WI38 (cell line): ENCODE data around the gene KLHL1.

Experiments
- H3K4me3 ChIP-seq: 2 replicates; pipeline ENCODE4 v1.5.1; 2011; ENCODE audit warnings: low read depth, mild to moderate bottlenecking, control low read depth, low read length
- TF ChIP-seq, protein P1 (sequence below): IDR thresholded peaks from 2 replicates; pipeline ENCODE4 v1.5.1; 2012; ENCODE audit warnings: low read depth, mild to moderate bottlenecking, control low read depth, low read length

Gene KLHL1

DNA sequence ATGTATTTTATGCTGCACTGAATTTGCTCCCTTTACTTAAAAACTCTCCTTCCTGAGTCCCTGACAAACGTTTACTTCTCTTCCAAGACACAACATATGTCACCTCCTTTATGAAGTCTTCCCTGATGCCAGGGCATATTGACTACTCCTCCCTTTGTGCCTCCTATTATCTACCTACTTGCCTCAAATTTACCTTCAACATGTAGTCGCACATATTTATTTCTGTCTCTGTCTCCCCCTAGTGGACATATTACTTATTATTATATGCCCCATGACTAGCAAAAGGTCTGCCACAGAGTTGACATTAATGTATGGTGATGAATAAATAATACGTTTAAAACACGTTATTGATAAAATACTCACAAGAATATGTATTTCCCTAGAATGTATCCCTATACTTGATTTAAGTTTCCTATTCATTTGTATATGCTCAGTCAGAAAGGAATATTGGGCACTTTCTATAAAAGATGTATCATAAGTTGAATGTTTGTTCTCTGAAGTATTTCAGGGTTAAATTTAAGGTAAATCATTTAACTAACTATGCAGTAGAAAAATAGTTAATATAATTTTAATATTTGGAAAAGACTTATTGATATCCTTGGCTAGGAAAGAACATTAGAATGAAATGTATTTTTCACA, 250.9 kb downstream of the KLHL1 start:
- TF ChIP-seq, protein P1, sequence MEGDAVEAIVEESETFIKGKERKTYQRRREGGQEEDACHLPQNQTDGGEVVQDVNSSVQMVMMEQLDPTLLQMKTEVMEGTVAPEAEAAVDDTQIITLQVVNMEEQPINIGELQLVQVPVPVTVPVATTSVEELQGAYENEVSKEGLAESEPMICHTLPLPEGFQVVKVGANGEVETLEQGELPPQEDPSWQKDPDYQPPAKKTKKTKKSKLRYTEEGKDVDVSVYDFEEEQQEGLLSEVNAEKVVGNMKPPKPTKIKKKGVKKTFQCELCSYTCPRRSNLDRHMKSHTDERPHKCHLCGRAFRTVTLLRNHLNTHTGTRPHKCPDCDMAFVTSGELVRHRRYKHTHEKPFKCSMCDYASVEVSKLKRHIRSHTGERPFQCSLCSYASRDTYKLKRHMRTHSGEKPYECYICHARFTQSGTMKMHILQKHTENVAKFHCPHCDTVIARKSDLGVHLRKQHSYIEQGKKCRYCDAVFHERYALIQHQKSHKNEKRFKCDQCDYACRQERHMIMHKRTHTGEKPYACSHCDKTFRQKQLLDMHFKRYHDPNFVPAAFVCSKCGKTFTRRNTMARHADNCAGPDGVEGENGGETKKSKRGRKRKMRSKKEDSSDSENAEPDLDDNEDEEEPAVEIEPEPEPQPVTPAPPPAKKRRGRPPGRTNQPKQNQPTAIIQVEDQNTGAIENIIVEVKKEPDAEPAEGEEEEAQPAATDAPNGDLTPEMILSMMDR = no peak
- no peak overlapping the region for H3K4me3 ChIP-seq

DNA sequence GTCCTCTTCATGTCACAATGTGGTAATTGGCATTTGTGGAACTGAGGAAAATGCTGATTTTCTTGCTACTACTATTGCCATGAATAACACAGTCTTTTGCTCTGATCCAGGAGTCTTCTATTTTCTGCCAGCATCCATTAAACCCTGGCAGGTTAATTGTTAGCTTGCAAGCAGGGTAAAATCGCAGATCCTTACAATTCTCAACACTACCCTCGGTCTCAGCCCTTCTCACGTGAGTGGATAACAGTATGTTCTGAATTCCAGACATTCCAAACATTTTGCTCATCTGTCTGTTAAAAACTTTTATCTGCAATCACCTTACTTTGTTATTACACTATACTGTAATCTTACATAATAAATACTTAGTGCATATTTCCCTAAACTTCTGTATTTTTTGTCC, 251.9 kb downstream of the KLHL1 start:
- TF ChIP-seq, protein P1 = no peak
- no peak overlapping the region for H3K4me3 ChIP-seq

DNA sequence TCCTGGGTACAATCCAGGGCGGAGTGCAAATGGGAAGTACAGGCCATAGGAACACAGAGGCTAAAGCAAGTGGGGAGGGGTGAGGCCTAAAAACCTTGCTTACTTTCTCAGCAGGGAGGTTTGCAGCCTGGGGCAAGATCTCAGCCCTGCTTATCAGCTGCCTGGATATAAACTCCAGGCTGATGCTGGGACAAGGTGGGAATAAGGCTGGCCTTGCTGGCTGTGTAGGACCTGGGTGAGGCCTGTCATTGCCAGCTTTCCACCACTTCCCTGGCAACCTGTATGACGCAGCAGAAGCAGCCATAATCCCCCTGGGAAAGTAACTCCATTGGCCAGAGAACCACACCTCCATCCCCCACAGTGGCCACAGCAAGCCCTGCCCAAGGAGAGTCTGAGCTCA, 279.7 kb downstream of the KLHL1 start:
- H3K4me3 ChIP-seq = no peak overlapping the region
- TF ChIP-seq, protein P1 = no peak

DNA sequence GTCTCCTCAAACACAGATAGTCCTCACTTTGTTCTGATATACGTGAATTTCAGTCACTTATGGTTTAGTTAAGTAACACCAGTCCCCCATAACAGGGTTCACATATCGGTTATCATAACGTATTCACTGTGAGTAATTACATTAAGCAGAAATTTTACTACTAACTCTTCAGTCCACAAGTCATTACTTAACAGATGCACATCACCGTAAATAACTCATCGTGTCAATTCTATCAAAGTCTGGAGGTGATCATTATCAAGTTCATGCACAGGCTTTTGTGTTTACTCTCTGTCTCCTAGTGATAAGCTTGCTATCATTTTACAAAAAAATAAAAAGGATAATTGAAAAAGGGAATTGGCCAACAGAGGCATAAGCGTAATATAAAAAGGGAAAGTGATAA, 288.1 kb downstream of the KLHL1 start:
- no peak overlapping the region for H3K4me3 ChIP-seq

DNA sequence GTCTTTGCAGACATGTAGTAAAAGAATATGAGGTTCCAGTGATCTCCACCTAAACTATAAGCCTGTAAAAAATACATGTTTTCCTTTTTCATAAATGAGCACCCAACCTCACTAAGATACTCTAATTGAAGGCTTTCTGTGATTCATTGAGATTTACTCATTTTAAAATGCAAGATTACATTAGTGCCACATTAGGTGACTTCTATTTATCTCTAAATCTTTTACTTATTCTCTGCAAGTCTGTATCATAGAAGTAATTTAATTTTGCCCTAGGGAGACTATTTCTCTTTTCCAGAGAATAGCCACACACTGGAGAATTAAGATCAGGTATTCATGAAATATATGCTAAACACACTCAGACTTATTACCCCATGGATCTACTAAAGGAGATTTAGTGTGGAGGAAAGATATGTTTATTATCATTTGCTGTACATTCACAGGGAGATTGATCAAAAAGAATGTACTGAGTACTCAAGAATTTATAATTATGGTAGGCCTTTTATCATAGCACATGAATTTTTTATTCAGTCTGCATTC, 290.9 kb downstream of the KLHL1 start:
- H3K4me3 ChIP-seq = no peak overlapping the region
- TF ChIP-seq, protein P1 = no peak

More for the DNA sequence above, 288.1 kb downstream of the KLHL1 start:
- TF ChIP-seq, protein P1 = no peak

DNA sequence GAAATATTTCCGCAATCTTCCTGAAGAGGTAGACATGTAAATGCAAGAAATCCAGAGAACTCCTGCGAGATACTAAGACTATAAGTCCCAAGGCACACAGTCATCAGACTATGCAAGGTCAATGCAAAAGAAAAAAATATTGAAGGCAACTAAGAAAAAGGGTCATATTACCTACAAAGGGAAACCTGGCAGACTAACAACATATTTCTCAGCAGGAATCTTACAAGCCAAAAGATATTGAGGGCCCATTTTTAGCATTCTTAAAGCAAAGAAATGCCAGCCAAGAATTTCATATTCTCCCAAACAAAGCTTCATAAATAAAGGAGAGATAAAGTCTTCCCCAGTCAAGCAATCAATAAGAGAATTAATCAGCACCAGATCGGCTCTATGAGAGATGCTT, 299.1 kb downstream of the KLHL1 start:
- no peak overlapping the region for H3K4me3 ChIP-seq
- TF ChIP-seq, protein P1 = no peak

DNA sequence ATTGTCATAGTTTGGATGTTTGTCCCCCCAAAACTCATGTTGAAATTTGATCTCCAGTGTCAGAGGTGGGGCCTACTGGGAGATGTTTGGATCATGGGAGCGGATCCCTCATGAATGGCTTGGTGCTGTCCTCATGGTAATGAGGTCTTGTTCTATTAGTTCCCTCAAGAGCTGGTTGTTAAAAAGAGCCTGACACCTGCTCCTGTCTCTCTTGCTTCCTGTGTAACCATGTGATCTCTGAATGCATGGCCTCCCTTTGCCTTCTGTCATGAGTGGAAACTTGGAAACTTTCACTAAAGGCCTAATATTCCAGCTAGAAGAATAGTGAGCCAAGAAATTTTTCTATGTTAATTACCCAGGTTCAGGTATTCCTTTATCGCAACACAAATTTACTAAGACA, 312.0 kb downstream of the KLHL1 start:
- TF ChIP-seq, protein P1 = no peak
- H3K4me3 ChIP-seq = no peak overlapping the region
